IMR-90 (cell line): Measurements from ENCODE around the gene PDE6H.

Experiments used
- FOS ChIP-seq: fragments of 150-350 bp; IDR thresholded peaks from 2 replicates; pipeline ENCODE4 v1.6.1; 2016; ENCODE audit warnings: low read depth, low read length
- POLR2A ChIP-seq: IDR thresholded peaks from 2 replicates; pipeline ENCODE4 v1.6.1; 2012; ENCODE audit warnings: mild to moderate bottlenecking, low read depth, low read length
- RAD21 ChIP-seq: IDR thresholded peaks from 2 replicates; pipeline ENCODE4 v1.6.1; 2012; ENCODE audit warnings: low read length, improper control_type of control experiment
- RFX5 ChIP-seq: IDR thresholded peaks from 2 replicates; pipeline ENCODE4 v1.8.0; 2012; ENCODE audit warnings: low read depth, mild to moderate bottlenecking, low read length, moderate library complexity
- SMC3 ChIP-seq: fragments of 150-350 bp; IDR thresholded peaks from 2 replicates; pipeline ENCODE4 v1.6.1; 2016; ENCODE audit warnings: low read depth, mild to moderate bottlenecking, antibody characterized with exemption, low read length, moderate library complexity
- TF ChIP-seq, protein P1 (sequence below): conservative IDR thresholded peaks from 2 replicates; pipeline ENCODE4 v1.5.1; 2012; ENCODE audit warnings: mild to moderate bottlenecking, low read depth, low read length, improper control_type of control experiment

DNA sequence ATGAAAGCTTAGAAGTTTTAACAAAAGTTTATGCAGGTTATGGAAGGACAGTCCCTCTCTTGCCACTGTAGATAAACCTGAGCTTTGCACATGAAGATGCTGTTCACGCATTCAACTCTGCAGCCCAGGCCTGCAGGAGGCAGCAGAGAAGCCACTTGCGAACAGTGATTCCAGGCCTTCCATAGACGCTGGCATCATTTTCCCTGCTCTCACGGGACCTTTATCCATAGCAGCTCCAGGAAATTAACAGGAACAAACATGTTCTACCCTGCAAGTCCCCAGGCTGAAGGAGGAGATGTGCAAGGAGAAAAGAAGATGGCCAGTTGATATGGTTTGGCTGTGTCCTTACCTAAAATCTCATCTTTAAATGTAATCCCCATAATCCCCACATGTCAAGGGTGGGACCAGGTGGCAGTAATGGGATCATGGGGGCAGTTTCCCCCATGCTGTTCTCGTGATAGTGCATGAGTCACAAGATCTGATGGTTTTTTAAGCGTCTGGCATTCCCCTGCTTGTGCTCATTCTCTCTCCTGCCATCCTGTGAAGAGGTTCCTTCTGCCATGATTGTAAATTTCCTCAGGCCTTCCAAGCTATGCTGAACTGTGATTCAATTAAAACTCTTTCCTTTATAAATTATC lies 36.5 kb upstream of the PDE6H start:
- TF ChIP-seq, protein P1, sequence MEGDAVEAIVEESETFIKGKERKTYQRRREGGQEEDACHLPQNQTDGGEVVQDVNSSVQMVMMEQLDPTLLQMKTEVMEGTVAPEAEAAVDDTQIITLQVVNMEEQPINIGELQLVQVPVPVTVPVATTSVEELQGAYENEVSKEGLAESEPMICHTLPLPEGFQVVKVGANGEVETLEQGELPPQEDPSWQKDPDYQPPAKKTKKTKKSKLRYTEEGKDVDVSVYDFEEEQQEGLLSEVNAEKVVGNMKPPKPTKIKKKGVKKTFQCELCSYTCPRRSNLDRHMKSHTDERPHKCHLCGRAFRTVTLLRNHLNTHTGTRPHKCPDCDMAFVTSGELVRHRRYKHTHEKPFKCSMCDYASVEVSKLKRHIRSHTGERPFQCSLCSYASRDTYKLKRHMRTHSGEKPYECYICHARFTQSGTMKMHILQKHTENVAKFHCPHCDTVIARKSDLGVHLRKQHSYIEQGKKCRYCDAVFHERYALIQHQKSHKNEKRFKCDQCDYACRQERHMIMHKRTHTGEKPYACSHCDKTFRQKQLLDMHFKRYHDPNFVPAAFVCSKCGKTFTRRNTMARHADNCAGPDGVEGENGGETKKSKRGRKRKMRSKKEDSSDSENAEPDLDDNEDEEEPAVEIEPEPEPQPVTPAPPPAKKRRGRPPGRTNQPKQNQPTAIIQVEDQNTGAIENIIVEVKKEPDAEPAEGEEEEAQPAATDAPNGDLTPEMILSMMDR, result no peak
- TF ChIP-seq POLR2A (no peak), SMC3 (no peak), RAD21 (no peak), FOS (no peak), RFX5 (no peak)
